H1 (cell line): ENCODE measurements around the gene LRRC19. TPM values are rescaled to one million over a fixed set of nuclear protein-coding genes. Genes with fewer than 3 reads are reported as not detected.

Experiments used
- CTCF ChIA-PET: fragments of 300-600 bp; sonication (Branson Sonifier 250); formaldehyde crosslinking; loops from one replicate; lab custom pipeline; 2021; ENCODE audit not compliant: partially characterized antibody; lab: Charles Lee
- POLR2A ChIA-PET: fragments of 300-600 bp; sonication (Branson Sonifier 250); formaldehyde crosslinking; loops from one replicate; lab custom pipeline; 2021; ENCODE audit warnings: inconsistent platforms; ENCODE audit not compliant: partially characterized antibody; lab: Charles Lee
- DNase-seq, 2 experiments: peaks; one replicate each; pipeline versions ENCODE4 v3.0.0 to v3.0.0-alpha.2; 2010 to 2022; ENCODE audit warnings: low spot score in 2 of 2, low read depth in 1 of 2, mixed read lengths in 1 of 2
- FAIRE-seq: peaks from 2 replicates; lab custom pipeline; 2011; peaks lifted over from hg19 to GRCh38; lab: Jason Lieb, UNC
- H2AFZ ChIP-seq: 2 replicates; pipeline ENCODE4 v1.8.1; 2012; ENCODE audit warnings: low read length, inconsistent platforms
- H2AK5ac ChIP-seq: 2 replicates; pipeline ENCODE4 v1.6.1; 2013; ENCODE audit warnings: low read depth, low read length
- H2BK120ac ChIP-seq: replicated peaks from 2 replicates; pipeline ENCODE3; 2013; ENCODE audit warnings: low read depth, low read length, inconsistent platforms
- H2BK12ac ChIP-seq: 2 replicates; pipeline ENCODE4 v1.6.1; 2013; ENCODE audit warnings: low read depth, low read length
- H2BK15ac ChIP-seq: 2 replicates; pipeline ENCODE4 v1.6.1; 2013; ENCODE audit warnings: low read length
- H2BK20ac ChIP-seq: 2 replicates; pipeline ENCODE4 v1.6.1; 2013; ENCODE audit warnings: low read length
- H2BK5ac ChIP-seq: 2 replicates; pipeline ENCODE4 v1.6.1; 2013; ENCODE audit warnings: low read depth, low read length
- H3K14ac ChIP-seq: 2 replicates; pipeline ENCODE4 v1.6.1; 2013; ENCODE audit warnings: inconsistent platforms; ENCODE audit not compliant: insufficient read length
- H3K18ac ChIP-seq: 2 replicates; pipeline ENCODE4 v1.6.1; 2013; ENCODE audit warnings: low read length; ENCODE audit errors: extremely low read depth
- H3K23ac ChIP-seq: 2 replicates; pipeline ENCODE4 v1.6.1; 2013; ENCODE audit warnings: inconsistent platforms; ENCODE audit not compliant: insufficient read length
- H3K23me2 ChIP-seq: 2 replicates; pipeline ENCODE4 v1.6.1; 2013; ENCODE audit warnings: low read depth, low read length
- H3K27ac ChIP-seq: 2 replicates; pipeline ENCODE4 v1.6.1; 2011; ENCODE audit warnings: low read depth, low read length, inconsistent platforms
- H3K27me3 ChIP-seq, 4 experiments: replicated peaks in 1 of 4; 1 replicate in 1 of 4; 2 replicates in 3 of 4; pipeline versions ENCODE4 v1.6.1 to v1.8.1; 2011 to 2013; ENCODE audit warnings: low read length in 3 of 4, mild to moderate bottlenecking in 3 of 4, inconsistent platforms in 2 of 4, mixed read lengths in 2 of 4, moderate library complexity in 1 of 4; ENCODE audit not compliant: control insufficient read depth in 3 of 4, insufficient read depth in 3 of 4; ENCODE audit errors: extremely low read depth in 1 of 4
- H3K36me3 ChIP-seq, 4 experiments: 2 replicates each; pipeline versions ENCODE4 v1.6.1 to v1.8.1; 2011 to 2013; ENCODE audit warnings: mild to moderate bottlenecking in 4 of 4, low read length in 3 of 4, moderate library complexity in 2 of 4, control low read depth in 1 of 4, inconsistent platforms in 1 of 4; ENCODE audit not compliant: insufficient read depth in 4 of 4, control insufficient read depth in 2 of 4
- H3K4ac ChIP-seq: replicated peaks from 2 replicates; pipeline ENCODE3; 2013; ENCODE audit warnings: low read length, low read depth, mixed read lengths, inconsistent platforms; ENCODE audit not compliant: insufficient read length
- H3K4me1 ChIP-seq, 4 experiments: replicated peaks in 1 of 4; 1 replicate in 1 of 4; 2 replicates in 3 of 4; pipeline versions ENCODE4 v1.6.1 to v1.8.1; 2011 to 2013; ENCODE audit warnings: low read length in 3 of 4, inconsistent platforms in 2 of 4, mixed read lengths in 1 of 4; ENCODE audit not compliant: insufficient read depth in 4 of 4, control insufficient read depth in 3 of 4
- H3K4me2 ChIP-seq, 2 experiments: 2 replicates each; pipeline versions ENCODE4 v1.6.1 to v1.8.1; 2011 to 2013; ENCODE audit warnings: low read depth in 2 of 2, low read length in 2 of 2, control low read depth in 1 of 2, inconsistent platforms in 1 of 2, mild to moderate bottlenecking in 1 of 2; ENCODE audit not compliant: insufficient read depth in 1 of 2
- H3K4me3 ChIP-seq, 4 experiments: fragments of 200-600, 300-600 bp in 1 of 4; sonication (generic), shearing (Covaris generic), sonication (Bioruptor Twin) in 1 of 4; 2 replicates each; pipeline versions ENCODE4 v1.5.1 to v1.8.1; 2011 to 2016; ENCODE audit warnings: low read length in 4 of 4, low read depth in 3 of 4, control low read depth in 2 of 4, inconsistent platforms in 2 of 4, mild to moderate bottlenecking in 2 of 4, mixed read lengths in 1 of 4, moderate library complexity in 1 of 4; ENCODE audit not compliant: insufficient read depth in 2 of 4; ENCODE audit errors: extremely low read depth in 1 of 4
- H3K56ac ChIP-seq: replicated peaks from 2 replicates; pipeline ENCODE3; 2013; ENCODE audit warnings: low read depth, mild to moderate bottlenecking, mixed read lengths, low read length, inconsistent platforms; ENCODE audit not compliant: insufficient read length
- H3K79me1 ChIP-seq: 2 replicates; pipeline ENCODE4 v1.6.1; 2013; ENCODE audit warnings: low read depth, low read length, control low read depth
- H3K79me2 ChIP-seq, 2 experiments: 2 replicates each; pipeline versions ENCODE4 v1.6.1 to v1.8.1; 2012 to 2013; ENCODE audit warnings: low read length in 2 of 2, mild to moderate bottlenecking in 2 of 2, inconsistent platforms in 1 of 2; ENCODE audit not compliant: insufficient read depth in 2 of 2, control insufficient read depth in 1 of 2
- H3K9ac ChIP-seq, 4 experiments: replicated peaks in 1 of 4; 1 replicate in 1 of 4; 2 replicates in 3 of 4; pipeline versions ENCODE4 v1.6.1 to v1.8.1; 2011 to 2013; ENCODE audit warnings: low read depth in 3 of 4, low read length in 3 of 4, control low read depth in 2 of 4, mild to moderate bottlenecking in 2 of 4, moderate library complexity in 2 of 4, inconsistent platforms in 1 of 4; ENCODE audit errors: extremely low read depth in 1 of 4
- H3K9me3 ChIP-seq, 2 experiments: 2 replicates each; pipeline versions ENCODE4 v1.6.1 to v1.8.1; 2012 to 2013; ENCODE audit warnings: mild to moderate bottlenecking in 2 of 2, moderate library complexity in 2 of 2, control low read depth in 1 of 2, inconsistent platforms in 1 of 2, low read depth in 1 of 2, low read length in 1 of 2, mixed read lengths in 1 of 2; ENCODE audit not compliant: insufficient read depth in 2 of 2
- H4K20me1 ChIP-seq, 2 experiments: replicated peaks in 1 of 2; 2 replicates each; pipeline versions ENCODE3 to v1.8.1; 2011 to 2013; ENCODE audit warnings: inconsistent platforms in 2 of 2, low read length in 2 of 2, mild to moderate bottlenecking in 1 of 2; ENCODE audit not compliant: insufficient read depth in 2 of 2, control insufficient read depth in 1 of 2
- H4K5ac ChIP-seq: 2 replicates; pipeline ENCODE4 v1.6.1; 2013; ENCODE audit warnings: low read length, low read depth, mixed read lengths, inconsistent platforms; ENCODE audit not compliant: insufficient read length
- H4K8ac ChIP-seq: 2 replicates; pipeline ENCODE4 v1.8.0; 2013; ENCODE audit warnings: mild to moderate bottlenecking, moderate library complexity, low read length, inconsistent platforms; ENCODE audit not compliant: insufficient read depth; ENCODE audit errors: extremely low read depth
- H4K91ac ChIP-seq: replicated peaks from 2 replicates; pipeline ENCODE3; 2013; ENCODE audit warnings: low read length, mixed read lengths, inconsistent platforms; ENCODE audit not compliant: insufficient read length
- SIX5 ChIP-seq: IDR thresholded peaks from 2 replicates; pipeline ENCODE4 v1.6.1; 2011; ENCODE audit warnings: mild to moderate bottlenecking, low read depth, low read length
- WGBS, 2 experiments: shearing (Covaris generic) in 1 of 2; methylation state at CpG; one replicate each; pipeline versions ENCODE4 v1.1.6 to v1.1.7; 2013 to 2015; ENCODE audit warnings: low lambda C conversion rate in 2 of 2, mixed read lengths in 2 of 2, inconsistent platforms in 1 of 2, low coverage in 1 of 2, missing lambda C conversion rate in 1 of 2; ENCODE audit not compliant: insufficient replicate concordance in 2 of 2, insufficient coverage in 1 of 2, insufficient read length in 1 of 2; ENCODE audit errors: extremely low coverage in 1 of 2, missing lambda C conversion rate in 1 of 2; 5-methylcytosine and 5-hydroxymethylcytosine counted together
- polyA plus RNA-seq, 7 experiments: library from polyadenylated mRNA; depleted of rRNA in 3 of 7; stranded (reverse) in 5 of 7; unstranded in 2 of 7; fragments of >200 nt in 5 of 7; fragments of 200-250 nt in 2 of 7; gene quantifications; 1 replicate in 5 of 7; 2 replicates in 1 of 7; 4 replicates in 1 of 7; pipeline versions ENCODE4 v1.2.1 to v1.2.3, GENCODE V29; 2011 to 2013; ENCODE audit warnings: missing spikeins in 2 of 7, mixed read lengths in 2 of 7
- total RNA-seq: library from RNA; stranded (reverse); fragmentation: NEBNext Ultra II Directional; extraction: Animal tissue kit (Norgen Biotek cat#: 25700); gene quantifications from 2 replicates; pipeline ENCODE4 v1.2.1, GENCODE V29; 2021

LRRC19 gene
- total and polyA plus RNA-seq, 2 of the 8 experiments (the other 6 are each of a cell fraction or from before 2014, with no cell fraction given): not detected

- Histone ChIP-seq H2BK15ac (no peak overlapping the region), H3K56ac (no peak overlapping the region), H4K91ac (no peak overlapping the region), H3K4me2 (no peak overlapping the region), H2BK20ac (no peak overlapping the region), H3K27ac (no peak overlapping the region), H2AK5ac (no peak overlapping the region), H3K27me3 (no peaks in the 10 kb centered on the region), H3K79me2 (no peaks in the 10 kb centered on the region), H4K5ac (no peak overlapping the region), H3K36me3 (no peaks in the 10 kb centered on the region), H2AFZ (no peak overlapping the region), H3K18ac (no peak overlapping the region), H3K9ac (no peak overlapping the region), H4K8ac (no peak overlapping the region), H3K79me1 (no peaks in the 10 kb centered on the region), H3K23me2 (no peaks in the 10 kb centered on the region), H2BK5ac (no peak overlapping the region), H2BK120ac (no peak overlapping the region), H3K14ac (no peak overlapping the region), H4K20me1 (no peaks in the 10 kb centered on the region), H3K4ac (no peak overlapping the region), H3K23ac (no peak overlapping the region), H3K4me1 (no peaks in the 10 kb centered on the region), H3K4me3 (no peak overlapping the region), H2BK12ac (no peak overlapping the region), H3K9me3 (no peaks in the 10 kb centered on the region)
- CTCF ChIA-PET: interaction anchor here (0.6 to 1.3 kb wide), 4 partner anchors 27 to 163 kb away, joined by 3 read pairs; no protein-coding TSS in a partner anchor
- 86% methylated on average over 3 of the region's 3 CpGs; no CpG with 5 or more reads in 1 of the 2 experiments for WGBS, 2 experiments
- POLR2A ChIA-PET: no interaction called here
- DNase-seq (no peak), FAIRE-seq (no peak)
- TF ChIP-seq SIX5: no peak
Measured at GRCh38 chr9:27003426-27004077, 1.9 kb downstream of the LRRC19 start.
